ENCODE results near the gene CDH13. TPM values are rescaled to one million over a fixed set of nuclear protein-coding genes. Genes with fewer than 3 reads are reported as not detected.

CDH13 gene
- total and polyA plus RNA-seq, 2 of the 8 experiments (the other 6 are each of a cell fraction or from before 2014, with no cell fraction given), result 2.3 to 2.4 TPM

GRCh38 chr16:82843606-82844271 is 217.0 kb downstream of the CDH13 start (continued):
- no peak for TF ChIP-seq CHD7 (IDR thresholded peaks at IDR 0.05; ENCODE audit: insufficient replicate concordance, low read length)
- TF ChIP-seq CEBPB (IDR thresholded peaks at IDR 0.05; ENCODE audit: low read depth, low read length), result no peak
- no peak for TF ChIP-seq JUN (IDR thresholded peaks at IDR 0.05; ENCODE audit: low read depth, low read length)
- no peak for TF ChIP-seq TAF7 (optimal IDR thresholded peaks at IDR 0.05; ENCODE audit: borderline replicate concordance, low read depth, low read length)
- TF ChIP-seq SIN3A (conservative IDR thresholded peaks at IDR 0.05 in 1 of 2, IDR thresholded peaks at IDR 0.05 in 1 of 2; ENCODE audit: low read depth in 1 of 2, low read length in 2 of 2), result no peak
- TF ChIP-seq YY1 (IDR thresholded peaks at IDR 0.05; ENCODE audit: low read depth, low read length), result no peak
- TF ChIP-seq SP1 (IDR thresholded peaks at IDR 0.05; ENCODE audit: low read depth, low read length), result no peak
- TF ChIP-seq TAF1 (IDR thresholded peaks at IDR 0.05; ENCODE audit: low read depth, low read length), result no peak
- no peak for TF ChIP-seq MAX (IDR thresholded peaks at IDR 0.05)
- TF ChIP-seq GTF2F1 (IDR thresholded peaks at IDR 0.05; ENCODE audit: borderline replicate concordance, low read depth, low read length), result no peak
- no peak for TF ChIP-seq CHD2 (IDR thresholded peaks at IDR 0.05; ENCODE audit: low read length)
